GDM1 (cell line): ENCODE measurements around the gene GABRG3.
"Not testable (repeated sequence)": the region's sequence is repeated elsewhere in the genome, so short reads cannot be mapped to it uniquely, and the experiment has no call there.

Experiments used
- DNase-seq: peaks from one replicate; lab custom pipeline; 2025; lab: John Stamatoyannopoulos, UW

Gene GABRG3

GRCh38 chr15:27341780-27342343, 370.9 kb downstream of the GABRG3 start:
- DNase-seq, result no peak

- DNase-seq, result no peak
These were observed 372.0 kb downstream of the GABRG3 start for GRCh38 chr15:27342991-27343390.

DNA sequence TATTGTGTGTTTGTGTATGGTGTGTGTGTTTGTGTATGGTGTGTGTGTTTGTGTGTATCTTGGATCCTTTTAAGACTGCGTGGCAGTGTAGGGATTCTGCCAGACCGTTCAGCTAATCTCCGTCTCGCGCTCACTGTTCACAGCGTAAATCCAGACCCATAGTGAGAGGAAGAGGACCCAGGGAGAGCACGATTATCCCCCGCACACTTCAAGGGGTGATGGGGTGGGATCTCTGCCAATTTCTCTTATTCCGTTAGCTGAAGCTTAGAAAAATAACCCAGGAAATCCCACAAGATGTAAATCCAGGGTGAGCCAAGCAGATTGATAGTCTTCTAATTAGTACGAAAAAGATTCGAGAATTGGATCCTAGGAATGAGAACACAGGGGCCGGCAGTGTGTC, 381.2 kb downstream of the GABRG3 start:
- no peak for DNase-seq

DNA sequence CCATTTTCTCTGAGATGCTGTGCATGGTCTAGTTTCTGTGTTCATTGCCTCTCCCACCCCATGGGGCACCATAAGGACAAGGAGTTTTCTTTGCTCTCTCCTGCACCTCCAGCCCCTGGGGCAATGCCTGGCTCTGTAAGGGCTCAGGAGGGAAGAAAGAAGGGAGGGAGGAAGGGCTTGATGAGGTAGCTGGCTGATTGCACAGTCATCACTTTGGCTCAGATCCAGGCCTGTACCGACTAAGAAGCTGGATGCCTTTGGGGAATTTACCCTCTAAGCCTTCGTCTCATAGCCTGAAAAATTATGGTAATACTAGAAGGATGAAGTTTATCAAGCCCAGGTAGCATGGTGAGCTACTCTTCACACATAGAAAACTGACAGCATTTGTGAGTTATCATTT, 382.9 kb downstream of the GABRG3 start:
- no peak for DNase-seq

- DNase-seq, result no peak
These were observed 387.9 kb downstream of the GABRG3 start for GRCh38 chr15:27358751-27359434.

- DNase-seq, result no peak
These were observed 388.6 kb downstream of the GABRG3 start for GRCh38 chr15:27359586-27359985.

DNA sequence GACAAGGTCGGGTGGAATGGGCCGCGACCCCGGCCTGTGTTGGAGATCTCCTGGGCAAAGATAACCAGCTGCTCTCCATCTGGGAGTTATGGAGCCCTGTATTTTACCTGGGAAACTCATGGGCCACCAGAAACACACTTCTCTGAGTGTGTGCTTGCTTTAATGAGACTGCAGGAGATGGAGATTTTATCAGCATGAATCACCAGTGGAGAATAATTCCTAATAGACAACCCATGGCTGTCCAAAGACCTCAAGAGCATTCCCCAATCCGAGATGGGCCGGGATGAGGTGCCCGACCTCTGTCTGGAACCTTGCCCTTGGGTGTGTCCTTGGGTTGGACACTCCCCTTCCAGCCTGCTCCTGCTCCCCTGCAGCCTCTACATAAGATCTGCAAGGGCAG, 389.3 kb downstream of the GABRG3 start:
- no peak for DNase-seq

DNA sequence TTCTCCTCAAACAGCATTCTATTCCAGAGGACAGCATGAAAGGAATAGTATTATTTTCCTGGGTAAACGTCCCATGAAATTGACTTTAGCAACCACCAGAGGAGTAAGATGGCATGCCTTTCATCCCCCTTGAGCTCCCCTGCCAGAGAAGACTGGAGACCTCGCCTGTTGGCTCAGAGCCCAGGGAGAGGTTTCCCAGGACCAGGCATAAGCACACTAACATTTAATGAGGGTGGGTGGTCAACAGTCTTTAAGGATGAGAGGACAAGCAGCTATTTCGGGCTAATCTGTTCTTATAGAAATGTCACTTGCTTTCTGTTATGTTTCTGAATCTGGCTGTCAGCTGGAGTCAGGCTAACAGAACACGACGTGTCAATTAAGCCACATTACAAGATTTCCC, 390.5 kb downstream of the GABRG3 start:
- DNase-seq, result no peak

- DNase-seq, result no peak
These were observed 394.5 kb downstream of the GABRG3 start for GRCh38 chr15:27365456-27365855.

DNA sequence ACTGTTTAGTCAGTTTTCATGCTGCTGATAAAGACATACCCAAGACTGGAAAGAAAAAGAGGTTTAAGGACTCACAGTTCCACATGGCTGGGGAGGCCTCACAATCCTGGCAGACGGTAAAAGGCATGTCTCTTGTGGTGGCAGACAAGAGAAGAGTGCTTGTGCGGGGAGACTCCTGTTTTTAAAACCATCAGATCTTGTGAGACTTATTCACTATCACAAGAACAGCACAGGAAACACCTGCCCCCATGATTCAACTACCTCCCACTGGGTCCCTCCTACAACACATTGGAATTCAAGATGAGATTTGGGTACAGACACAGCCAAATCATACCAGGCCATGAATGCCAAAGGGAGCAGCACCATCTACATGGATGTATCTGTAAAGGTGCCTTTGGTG, 406.4 kb downstream of the GABRG3 start:
- not testable (repeated sequence) for DNase-seq

- no peak for DNase-seq
These were observed 411.5 kb downstream of the GABRG3 start for GRCh38 chr15:27382361-27383025.

GRCh38 chr15:27383726-27384125, 412.7 kb downstream of the GABRG3 start:
- DNase-seq, result no peak

DNA sequence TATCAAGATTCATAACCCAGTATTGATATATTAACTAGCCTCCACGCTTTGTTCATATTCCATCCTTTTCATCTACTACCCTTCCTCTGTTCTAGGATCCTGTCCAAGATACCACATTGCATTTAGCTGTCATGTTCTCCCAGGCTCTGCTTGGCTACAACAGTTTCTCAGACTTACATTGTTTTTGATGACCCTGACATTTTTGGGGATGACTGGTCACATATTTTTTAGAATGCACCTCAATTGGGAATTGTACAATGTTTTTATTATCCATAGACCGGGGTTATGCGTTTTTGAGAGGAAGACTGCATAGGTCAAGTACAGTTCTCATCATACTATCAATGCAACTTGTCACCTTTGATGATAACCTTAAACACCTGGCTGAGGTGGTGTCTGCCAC, 421.2 kb downstream of the GABRG3 start:
- no peak for DNase-seq

- DNase-seq, result no peak
These were observed 425.5 kb downstream of the GABRG3 start for GRCh38 chr15:27396521-27396920.

GRCh38 chr15:27396996-27397395, 426.0 kb downstream of the GABRG3 start:
- DNase-seq, result no peak

DNA sequence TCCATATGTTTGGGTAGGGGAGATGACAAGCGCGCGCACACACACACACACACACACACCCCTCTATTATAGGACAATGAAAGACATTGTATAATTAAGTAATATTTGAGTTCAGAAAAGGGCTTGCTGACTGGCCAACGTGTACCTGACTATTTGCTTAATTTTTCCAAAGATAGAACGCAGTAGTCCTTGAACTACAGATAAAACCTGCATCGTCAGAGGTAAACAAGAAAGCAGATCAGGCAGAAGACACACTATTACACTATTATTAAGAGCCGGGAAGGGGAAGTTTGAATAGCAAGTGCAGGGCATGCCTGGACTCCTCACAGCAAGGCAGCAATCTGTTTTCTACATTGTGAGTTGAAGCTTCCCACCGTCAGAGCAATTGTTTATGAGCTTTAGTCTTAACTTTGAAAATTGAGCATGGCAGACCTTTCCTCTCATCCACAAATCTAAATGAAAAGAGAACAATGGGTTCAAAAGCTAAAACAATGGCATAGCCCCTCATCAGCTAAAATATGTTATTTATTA, 427.7 kb downstream of the GABRG3 start:
- no peak for DNase-seq

- no peak for DNase-seq
These were observed 428.3 kb downstream of the GABRG3 start for GRCh38 chr15:27399241-27399640.

- DNase-seq, result no peak
These were observed 430.5 kb downstream of the GABRG3 start for GRCh38 chr15:27401471-27401870.

DNA sequence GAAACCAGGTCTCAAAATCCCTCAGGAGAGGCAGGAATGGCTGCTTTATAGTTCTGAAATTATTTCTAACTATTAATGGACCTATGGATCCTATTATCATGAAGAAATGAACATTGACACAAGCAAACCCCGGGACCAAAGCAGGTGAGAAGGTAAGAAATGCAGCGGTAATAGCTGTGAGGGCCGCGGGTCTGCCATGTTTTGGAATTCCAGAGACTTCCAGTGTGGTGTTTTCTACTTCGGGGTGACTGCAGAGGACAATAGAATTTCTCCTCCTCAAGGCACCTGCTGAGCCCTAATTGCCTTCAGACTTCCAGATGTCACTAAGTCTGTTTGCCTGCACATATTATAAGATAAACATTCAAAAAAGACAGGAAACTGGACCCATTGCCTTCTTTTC, 437.4 kb downstream of the GABRG3 start:
- no peak for DNase-seq

GRCh38 chr15:27410996-27411605, 440.1 kb downstream of the GABRG3 start:
- DNase-seq, result no peak

GRCh38 chr15:27412415-27412814, 441.4 kb downstream of the GABRG3 start:
- no peak for DNase-seq

- DNase-seq, result no peak
These were observed 443.3 kb downstream of the GABRG3 start for GRCh38 chr15:27414168-27414870.
